CD14-positive monocyte (primary cell): ENCODE data around the gene APOL4. TPM values are rescaled to one million over a fixed set of nuclear protein-coding genes. Genes with fewer than 3 reads are reported as not detected.

ENCODE experiments used
- DNase-seq, 3 donors: peaks; one replicate each; pipeline ENCODE4 v3.0.0-alpha.2; 2011 to 2022
- H2AFZ ChIP-seq: 2 replicates; pipeline ENCODE4 v1.6.0; 2012; ENCODE audit warnings: mild to moderate bottlenecking, low read depth, low read length, inconsistent platforms; ENCODE audit not compliant: insufficient read depth, poor library complexity, severe bottlenecking
- H3K27ac ChIP-seq, 2 donors: 1 replicate in 1 of 2; 2 replicates in 1 of 2; pipeline ENCODE4 v1.5.1; 2012 to 2013; ENCODE audit warnings: low read length in 2 of 2, control low read depth in 1 of 2, inconsistent platforms in 1 of 2, low read depth in 1 of 2, mild to moderate bottlenecking in 1 of 2
- H3K27me3 ChIP-seq, 2 donors: one replicate each; pipeline versions ENCODE4 v1.6.0 to v1.6.1; 2011 to 2013; ENCODE audit warnings: low read length in 2 of 2; ENCODE audit not compliant: control insufficient read depth in 2 of 2, insufficient read depth in 2 of 2
- H3K36me3 ChIP-seq, 2 donors: replicated peaks in 1 of 2; 1 replicate in 1 of 2; 2 replicates in 1 of 2; pipeline versions ENCODE4 v1.5.1 to v1.6.1; 2012 to 2013; ENCODE audit warnings: low read length in 2 of 2, control low read depth in 1 of 2, inconsistent platforms in 1 of 2, mild to moderate bottlenecking in 1 of 2; ENCODE audit not compliant: insufficient read depth in 2 of 2, control insufficient read depth in 1 of 2
- H3K4me1 ChIP-seq, 2 donors: 1 replicate in 1 of 2; 2 replicates in 1 of 2; pipeline versions ENCODE4 v1.5.1 to v1.6.1; 2012 to 2013; ENCODE audit warnings: low read length in 2 of 2, control low read depth in 1 of 2, inconsistent platforms in 1 of 2, mild to moderate bottlenecking in 1 of 2, moderate library complexity in 1 of 2; ENCODE audit not compliant: insufficient read depth in 2 of 2, control insufficient read depth in 1 of 2
- H3K4me2 ChIP-seq: replicated peaks from 2 replicates; pipeline ENCODE3; 2012; ENCODE audit warnings: low read length, moderate library complexity, mild to moderate bottlenecking; ENCODE audit not compliant: poor library complexity, severe bottlenecking; ENCODE audit errors: extremely low read depth
- H3K4me3 ChIP-seq, 3 experiments: fragments of 200-600 bp in 1 of 3; sonication (generic) in 1 of 3; replicated peaks in 1 of 3; 1 replicate in 2 of 3; 2 replicates in 1 of 3; pipeline ENCODE4 v1.5.1; 2011 to 2013; ENCODE audit warnings: low read length in 3 of 3, mild to moderate bottlenecking in 3 of 3, control low read depth in 2 of 3, low read depth in 2 of 3, inconsistent platforms in 1 of 3, moderate library complexity in 1 of 3
- H3K79me2 ChIP-seq: 2 replicates; pipeline ENCODE4 v1.6.0; 2012; ENCODE audit warnings: mild to moderate bottlenecking, control low read depth, inconsistent platforms, low read length, moderate library complexity; ENCODE audit not compliant: insufficient read depth
- H3K9ac ChIP-seq: 2 replicates; pipeline ENCODE4 v1.6.0; 2017; ENCODE audit warnings: low read length, mild to moderate bottlenecking; ENCODE audit not compliant: insufficient read depth, poor library complexity, severe bottlenecking
- H3K9me3 ChIP-seq, 2 donors: replicated peaks in 1 of 2; 1 replicate in 1 of 2; 2 replicates in 1 of 2; pipeline versions ENCODE4 v1.5.1 to v1.6.1; 2012 to 2013; ENCODE audit warnings: low read length in 2 of 2, control low read depth in 1 of 2; ENCODE audit not compliant: control insufficient read depth in 1 of 2, insufficient read depth in 1 of 2
- H4K20me1 ChIP-seq: 2 replicates; pipeline ENCODE4 v1.6.0; 2012; ENCODE audit warnings: mild to moderate bottlenecking, low read length, control low read depth, moderate library complexity; ENCODE audit not compliant: insufficient read depth
- H3K27ac Mint-ChIP-seq, 7 donors: one replicate each; pipeline ENCODE4 v1.8.0; 2020; ENCODE audit warnings: mild to moderate bottlenecking in 7 of 7, mixed read lengths in 7 of 7, moderate library complexity in 6 of 7, inconsistent platforms in 2 of 7
- H3K27me3 Mint-ChIP-seq, 3 donors: one replicate each; pipeline ENCODE4 v1.8.0; 2021 to 2022; ENCODE audit warnings: low read depth in 3 of 3, mild to moderate bottlenecking in 3 of 3, mixed read lengths in 3 of 3, moderate library complexity in 3 of 3, inconsistent platforms in 1 of 3
- H3K36me3 Mint-ChIP-seq, 2 donors: one replicate each; pipeline ENCODE4 v1.8.0; 2020; ENCODE audit warnings: mixed read lengths in 2 of 2, inconsistent platforms in 1 of 2, mild to moderate bottlenecking in 1 of 2
- H3K4me1 Mint-ChIP-seq: one replicate; pipeline ENCODE4 v1.8.0; 2020; ENCODE audit warnings: mild to moderate bottlenecking, mixed read lengths
- H3K4me3 Mint-ChIP-seq, 2 donors: one replicate each; pipeline ENCODE4 v1.8.0; 2020; ENCODE audit warnings: mild to moderate bottlenecking in 2 of 2, mixed read lengths in 2 of 2, moderate library complexity in 1 of 2
- H3K9me3 Mint-ChIP-seq, 7 donors: one replicate each; pipeline ENCODE4 v1.8.0; 2020 to 2022; ENCODE audit warnings: mixed read lengths in 7 of 7, mild to moderate bottlenecking in 6 of 7, moderate library complexity in 6 of 7, inconsistent platforms in 2 of 7
- WGBS: methylation state at CpG from one replicate; pipeline ENCODE4 v1.1.5; 2013; ENCODE audit warnings: missing lambda C conversion rate; ENCODE audit not compliant: insufficient coverage; 5-methylcytosine and 5-hydroxymethylcytosine counted together
- intact Hi-C, 2 donors: fragments of 100-400 bp; cut with micrococcal nuclease; formaldehyde crosslinking; loops; one replicate each; pipeline versions ENCODE4 v1.15.0 to v1.15.1; 2023
- polyA plus RNA-seq, 3 donors: library from polyadenylated mRNA; depleted of rRNA in 1 of 3; unstranded in 2 of 3; stranded (reverse) in 1 of 3; fragments of 300-500 nt in 2 of 3; fragments of >200 nt in 1 of 3; fragmentation: Illumina TruSeq in 2 of 3; gene quantifications; 1 replicate in 2 of 3; 2 replicates in 1 of 3; pipeline ENCODE4 v1.2.3, GENCODE V29; 2012 to 2021
- TF ChIP-seq, protein P1 (sequence below): fragments of 200-600 bp; IDR thresholded peaks from one replicate; pipeline ENCODE4 v1.8.0; 2022; ENCODE audit warnings: antibody characterized with exemption, mild to moderate bottlenecking

The APOL4 gene
- polyA plus RNA-seq, 3 donors: 0.51 to 1.4 (median 0.71) TPM

DNA sequence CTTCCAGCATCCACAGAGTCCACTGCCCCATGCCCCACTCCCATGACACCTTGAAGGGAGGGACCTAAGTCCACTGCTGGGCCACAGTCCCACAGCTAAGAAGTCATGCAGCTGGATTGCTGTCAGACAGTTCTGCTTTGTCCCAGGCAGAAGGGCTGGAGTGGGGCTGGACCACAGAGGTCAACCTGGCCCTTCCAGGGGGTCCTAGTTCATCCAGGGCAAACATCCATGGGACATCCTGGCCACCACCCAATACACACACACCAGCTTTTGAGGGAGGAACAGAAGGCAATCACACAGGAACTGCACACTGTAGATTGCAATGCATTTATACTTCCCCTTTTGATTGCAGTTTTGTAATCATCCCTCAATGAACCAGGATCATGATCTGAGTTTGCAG lies 11.3 kb upstream of the APOL4 start:
- Histone ChIP-seq H3K27me3 (no peaks in the 10 kb centered on the region), H3K9me3 (peaks cover 0 to 3% of the 10 kb centered on the region in 2 donors), H3K4me1 (peaks cover 55 to 64% of the 10 kb centered on the region in 2 donors), H4K20me1 (no peaks in the 10 kb centered on the region), H3K4me2 (peak overlapping the region; percentile 35), H3K27ac (peak overlapping the region; percentile 30 to 48), H3K9ac (no peak overlapping the region), H3K79me2 (no peaks in the 10 kb centered on the region), H2AFZ (no peak overlapping the region), H3K4me3 (peak overlapping the region in 1 of 3 experiments; percentile 6), H3K36me3 (no peaks in the 10 kb centered on the region)
- intact Hi-C loops: no loop called here
- Mint-ChIP-seq H3K36me3 (peaks cover 3 to 5% of the 10 kb centered on the region in 2 donors), H3K4me3 (peak overlapping the region; percentile 6 to 62), H3K27ac (peak overlapping the region; percentile 66 to 84 (median 75)), H3K4me1 (peaks cover 66% of the 10 kb centered on the region), H3K27me3 (peaks cover 0 to 9% (median 1%) of the 10 kb centered on the region in 3 donors), H3K9me3 (peaks cover 2 to 15% (median 5%) of the 10 kb centered on the region in 7 donors)
- TF ChIP-seq, protein P1, sequence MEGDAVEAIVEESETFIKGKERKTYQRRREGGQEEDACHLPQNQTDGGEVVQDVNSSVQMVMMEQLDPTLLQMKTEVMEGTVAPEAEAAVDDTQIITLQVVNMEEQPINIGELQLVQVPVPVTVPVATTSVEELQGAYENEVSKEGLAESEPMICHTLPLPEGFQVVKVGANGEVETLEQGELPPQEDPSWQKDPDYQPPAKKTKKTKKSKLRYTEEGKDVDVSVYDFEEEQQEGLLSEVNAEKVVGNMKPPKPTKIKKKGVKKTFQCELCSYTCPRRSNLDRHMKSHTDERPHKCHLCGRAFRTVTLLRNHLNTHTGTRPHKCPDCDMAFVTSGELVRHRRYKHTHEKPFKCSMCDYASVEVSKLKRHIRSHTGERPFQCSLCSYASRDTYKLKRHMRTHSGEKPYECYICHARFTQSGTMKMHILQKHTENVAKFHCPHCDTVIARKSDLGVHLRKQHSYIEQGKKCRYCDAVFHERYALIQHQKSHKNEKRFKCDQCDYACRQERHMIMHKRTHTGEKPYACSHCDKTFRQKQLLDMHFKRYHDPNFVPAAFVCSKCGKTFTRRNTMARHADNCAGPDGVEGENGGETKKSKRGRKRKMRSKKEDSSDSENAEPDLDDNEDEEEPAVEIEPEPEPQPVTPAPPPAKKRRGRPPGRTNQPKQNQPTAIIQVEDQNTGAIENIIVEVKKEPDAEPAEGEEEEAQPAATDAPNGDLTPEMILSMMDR: no peak
- DNase-seq: peak; percentile 42 to 61 (median 59)

DNA sequence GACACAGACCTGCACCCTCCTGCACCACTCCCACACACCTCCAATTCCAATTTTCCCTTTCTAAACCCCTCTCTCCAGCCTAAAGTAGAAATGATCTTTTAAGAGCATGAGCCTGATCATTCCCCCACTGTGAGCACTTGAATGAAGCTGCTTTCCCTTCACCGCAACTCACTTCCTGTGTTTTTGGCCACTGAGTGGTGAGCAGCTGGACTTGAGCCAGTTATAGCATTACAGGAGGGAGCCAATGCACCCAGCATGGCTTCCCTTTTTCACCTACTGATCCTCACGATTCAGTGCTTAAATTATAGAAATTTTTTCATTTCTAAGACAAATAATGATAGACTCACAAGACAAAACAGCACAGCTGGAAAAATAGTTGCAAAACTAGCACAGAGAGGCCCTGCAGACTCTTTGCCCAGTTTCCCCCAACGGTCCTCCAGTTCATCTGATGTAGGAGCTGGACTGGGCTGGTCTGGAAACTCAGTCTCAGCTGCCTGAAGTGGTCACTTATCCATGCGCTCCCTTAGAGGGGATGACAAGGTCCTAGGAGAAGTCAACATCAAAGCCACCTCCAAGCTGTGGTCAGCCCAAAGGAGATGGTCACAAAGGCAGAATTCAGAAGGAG lies 9.7 kb upstream of the APOL4 start:
- peaks cover 2 to 15% (median 5%) of the 10 kb centered on the region in 7 donors for H3K9me3 Mint-ChIP-seq
- peaks cover 0 to 6% (median 0%) of the 10 kb centered on the region in 3 donors for H3K27me3 Mint-ChIP-seq
- peak overlapping the region; percentile 22 to 89 for H3K4me3 Mint-ChIP-seq
- DNase-seq: peak; percentile 51 to 71 (median 61)
- H3K4me1 ChIP-seq: peaks cover 57 to 65% of the 10 kb centered on the region in 2 donors
- WGBS: no CpG with 5 or more reads among the region's 4 CpGs
- intact Hi-C loops: no loop called here
- H3K27ac Mint-ChIP-seq: peak overlapping the region; percentile 62 to 85 (median 75)
- no peaks in the 10 kb centered on the region for H4K20me1 ChIP-seq
- peaks cover 68% of the 10 kb centered on the region for H3K4me1 Mint-ChIP-seq
- peak overlapping the region; percentile 8 to 48 for H3K27ac ChIP-seq
- H3K9ac ChIP-seq: no peak overlapping the region
- H3K27me3 ChIP-seq: no peaks in the 10 kb centered on the region
- H3K4me2 ChIP-seq: peak overlapping the region; percentile 60
- no peaks in the 10 kb centered on the region for H3K79me2 ChIP-seq
- TF ChIP-seq, protein P1: no peak
- H3K36me3 Mint-ChIP-seq: peaks cover 3 to 5% of the 10 kb centered on the region in 2 donors
- peak overlapping the region in 1 of 3 experiments; percentile 49 for H3K4me3 ChIP-seq
- no peaks in the 10 kb centered on the region for H3K36me3 ChIP-seq
- H2AFZ ChIP-seq: no peak overlapping the region
- H3K9me3 ChIP-seq: peaks cover 0 to 3% of the 10 kb centered on the region in 2 donors
